ENCODE data around the gene C3orf18.

- TF ChIP-seq FOS (IDR thresholded peaks at IDR 0.05; ENCODE audit: extremely low read depth, insufficient read length) (no peak), MAFK (IDR thresholded peaks at IDR 0.05; ENCODE audit: low read length) (no peak), CTCF (IDR thresholded peaks at IDR 0.05 in 2 of 3, conservative IDR thresholded peaks at IDR 0.05 in 1 of 3; ENCODE audit: insufficient read depth in 2 of 3, low read depth in 1 of 3, low read length in 3 of 3) (no peak)
Measured at GRCh38 chr3:50588759-50589433, 21.3 kb upstream of the C3orf18 start.
